HK-2 (cell line): ENCODE data around the gene MTERF4.
A peak's percentile ranks its signal among the peaks of the same experiment; 100 is the strongest.

Experiments
- DNase-seq: peaks from one replicate; pipeline ENCODE4 v3.0.0-alpha.2; 2018; ENCODE audit not compliant: unreplicated experiment

Gene MTERF4

GRCh38 chr2:241134711-241135110 lies 32.6 kb upstream of the MTERF4 start:
- DNase-seq, result no peak

- no peak for DNase-seq
Observed at GRCh38 chr2:241133436-241133820, 31.3 kb upstream of the MTERF4 start.

- DNase-seq, result no peak
Observed at GRCh38 chr2:241132538-241133435, 30.7 kb upstream of the MTERF4 start.

- DNase-seq, result no peak
Observed at GRCh38 chr2:241131531-241131930, 29.4 kb upstream of the MTERF4 start.

GRCh38 chr2:241130316-241130715 lies 28.2 kb upstream of the MTERF4 start:
- no peak for DNase-seq

- no peak for DNase-seq
Observed at GRCh38 chr2:241129086-241129871, 27.2 kb upstream of the MTERF4 start.

- DNase-seq, result no peak
Observed at GRCh38 chr2:241128266-241128665, 26.2 kb upstream of the MTERF4 start.

GRCh38 chr2:241126771-241127202 lies 24.7 kb upstream of the MTERF4 start:
- DNase-seq, result no peak

GRCh38 chr2:241126201-241126611 lies 24.1 kb upstream of the MTERF4 start:
- no peak for DNase-seq

GRCh38 chr2:241125626-241126025 lies 23.5 kb upstream of the MTERF4 start:
- DNase-seq, result no peak

GRCh38 chr2:241123816-241124536 lies 21.9 kb upstream of the MTERF4 start:
- DNase-seq, result peak; percentile 14

- DNase-seq, result no peak
Observed at GRCh38 chr2:241122376-241123002, 20.4 kb upstream of the MTERF4 start.

GRCh38 chr2:241121008-241121407 lies 18.9 kb upstream of the MTERF4 start:
- DNase-seq, result no peak

GRCh38 chr2:241120440-241120839 lies 18.4 kb upstream of the MTERF4 start:
- no peak for DNase-seq

- DNase-seq, result no peak
Observed at GRCh38 chr2:241118737-241119505, 16.8 kb upstream of the MTERF4 start.

- no peak for DNase-seq
Observed at GRCh38 chr2:241116606-241117560, 14.8 kb upstream of the MTERF4 start.

- no peak for DNase-seq
Observed at GRCh38 chr2:241115361-241115760, 13.3 kb upstream of the MTERF4 start.

GRCh38 chr2:241114836-241115235 lies 12.7 kb upstream of the MTERF4 start:
- no peak for DNase-seq

GRCh38 chr2:241112592-241112991 lies 10.5 kb upstream of the MTERF4 start:
- no peak for DNase-seq

- no peak for DNase-seq
Observed at GRCh38 chr2:241112046-241112445, 10.0 kb upstream of the MTERF4 start.
